OCI-LY3 (cell line): ENCODE measurements around the gene ADGRD1.

ENCODE experiments used
- H2AFZ ChIP-seq: fragments of 200-600, 300-600 bp; shearing (Covaris generic); 2 replicates; pipeline ENCODE4 v1.6.0; 2014; ENCODE audit warnings: antibody characterized with exemption, low read depth, low read length
- H3K27ac ChIP-seq: fragments of 200-600, 300-600 bp; sonication (generic); 2 replicates; pipeline ENCODE4 v1.5.1; 2014; ENCODE audit warnings: mild to moderate bottlenecking, low read length, moderate library complexity, mixed read lengths
- H3K27me3 ChIP-seq: fragments of 200-600, 300-600 bp; sonication (generic); 2 replicates; pipeline ENCODE4 v1.6.1; 2014; ENCODE audit warnings: low read depth, low read length, mixed read lengths
- H3K36me3 ChIP-seq: fragments of 200-600, 300-600 bp; sonication (generic); replicated peaks from 2 replicates; pipeline ENCODE3; 2014; ENCODE audit warnings: low read depth, low read length, mixed read lengths
- H3K4me1 ChIP-seq: fragments of 300-600, 200-600 bp; sonication (generic); 2 replicates; pipeline ENCODE4 v1.6.1; 2014; ENCODE audit warnings: low read length, mixed read lengths
- H3K4me2 ChIP-seq: fragments of 200-600, 300-600 bp; sonication (generic); 2 replicates; pipeline ENCODE4 v1.6.1; 2014; ENCODE audit warnings: low read length, mixed read lengths
- H3K4me3 ChIP-seq: fragments of 300-600, 200-600 bp; sonication (generic); 2 replicates; pipeline ENCODE4 v1.5.1; 2014; ENCODE audit warnings: antibody characterized with exemption, mild to moderate bottlenecking, low read length, moderate library complexity
- H3K79me2 ChIP-seq: fragments of 300-600, 200-600 bp; shearing (Covaris generic); 2 replicates; pipeline ENCODE4 v1.6.1; 2014; ENCODE audit warnings: mild to moderate bottlenecking, low read length, mixed read lengths
- H3K9ac ChIP-seq: fragments of 300-600, 200-600 bp; shearing (Covaris generic); 2 replicates; pipeline ENCODE4 v1.6.0; 2014; ENCODE audit warnings: mild to moderate bottlenecking, low read length, moderate library complexity
- H3K9me3 ChIP-seq: fragments of 200-600, 300-600 bp; shearing (Covaris generic); 2 replicates; pipeline ENCODE4 v1.6.1; 2014; ENCODE audit warnings: low read length, mixed read lengths; ENCODE audit not compliant: insufficient read depth
- H4K20me1 ChIP-seq: fragments of 200-600, 300-600 bp; sonication (generic); 2 replicates; pipeline ENCODE4 v1.6.1; 2016; ENCODE audit warnings: low read length, mixed read lengths; ENCODE audit not compliant: insufficient read depth
- CTCF ChIP-seq: fragments of 200-600, 300-600 bp; sonication (generic); IDR thresholded peaks from 2 replicates; pipeline ENCODE4 v1.5.1; 2014; ENCODE audit warnings: antibody characterized with exemption, low read length, low read depth
- EZH2phosphoT487 ChIP-seq: fragments of 200-600 bp; shearing (Covaris generic); IDR thresholded peaks from 2 replicates; pipeline ENCODE4 v1.6.1; 2018; ENCODE audit warnings: antibody characterized with exemption, mixed run types, low read depth

ADGRD1 gene

GRCh38 chr12:130972586-130972950, 18.9 kb downstream of the ADGRD1 start:
- no peaks in the 10 kb centered on the region for H3K36me3 ChIP-seq
- TF ChIP-seq CTCF (no peak), EZH2phosphoT487 (no peak)
- H3K4me3 ChIP-seq, result no peak overlapping the region
- H3K27me3 ChIP-seq, result peaks cover 34% of the 10 kb centered on the region
- no peak overlapping the region for H3K9ac ChIP-seq
- H3K79me2 ChIP-seq, result no peaks in the 10 kb centered on the region
- H3K27ac ChIP-seq, result no peak overlapping the region
- H3K4me1 ChIP-seq, result peaks cover 10% of the 10 kb centered on the region
- H3K9me3 ChIP-seq, result no peaks in the 10 kb centered on the region
- H3K4me2 ChIP-seq, result no peak overlapping the region
- H2AFZ ChIP-seq, result no peak overlapping the region
- no peaks in the 10 kb centered on the region for H4K20me1 ChIP-seq

- Histone ChIP-seq H3K27ac (no peak overlapping the region), H2AFZ (no peak overlapping the region), H3K4me1 (peaks cover 10% of the 10 kb centered on the region), H3K36me3 (no peaks in the 10 kb centered on the region), H3K4me2 (no peak overlapping the region), H3K9ac (no peak overlapping the region), H3K9me3 (no peaks in the 10 kb centered on the region), H3K79me2 (no peaks in the 10 kb centered on the region), H3K27me3 (peaks cover 34% of the 10 kb centered on the region), H4K20me1 (no peaks in the 10 kb centered on the region), H3K4me3 (no peak overlapping the region)
- TF ChIP-seq EZH2phosphoT487 (no peak), CTCF (no peak)
These were observed 19.4 kb downstream of the ADGRD1 start for GRCh38 chr12:130973109-130973508.

GRCh38 chr12:130973906-130974305, 20.2 kb downstream of the ADGRD1 start:
- no peak overlapping the region for H3K9ac ChIP-seq
- H3K79me2 ChIP-seq, result no peaks in the 10 kb centered on the region
- TF ChIP-seq CTCF (no peak), EZH2phosphoT487 (no peak)
- no peak overlapping the region for H3K4me2 ChIP-seq
- no peak overlapping the region for H3K27ac ChIP-seq
- H3K4me1 ChIP-seq, result peaks cover 10% of the 10 kb centered on the region
- H4K20me1 ChIP-seq, result no peaks in the 10 kb centered on the region
- H3K4me3 ChIP-seq, result no peak overlapping the region
- no peaks in the 10 kb centered on the region for H3K9me3 ChIP-seq
- no peak overlapping the region for H2AFZ ChIP-seq
- H3K27me3 ChIP-seq, result peaks cover 28% of the 10 kb centered on the region
- no peaks in the 10 kb centered on the region for H3K36me3 ChIP-seq

GRCh38 chr12:130975116-130975515, 21.4 kb downstream of the ADGRD1 start:
- peaks cover 22% of the 10 kb centered on the region for H3K27me3 ChIP-seq
- H3K27ac ChIP-seq, result no peak overlapping the region

More at GRCh38 chr12:130975116-130975515, 21.4 kb downstream of the ADGRD1 start:
- Histone ChIP-seq H3K79me2 (no peaks in the 10 kb centered on the region), H3K4me1 (peaks cover 21% of the 10 kb centered on the region), H3K9ac (no peak overlapping the region), H3K36me3 (no peaks in the 10 kb centered on the region), H4K20me1 (no peaks in the 10 kb centered on the region), H3K4me2 (no peak overlapping the region), H3K4me3 (no peak overlapping the region), H3K9me3 (no peaks in the 10 kb centered on the region), H2AFZ (no peak overlapping the region)
- TF ChIP-seq CTCF, result no peak
- TF ChIP-seq EZH2phosphoT487, result no peak
